ENCODE results near the gene MYO1F.
"Not testable (repeated sequence)": the region's sequence is repeated elsewhere in the genome, so short reads cannot be mapped to it uniquely, and the experiment has no call there.

The MYO1F gene

DNA sequence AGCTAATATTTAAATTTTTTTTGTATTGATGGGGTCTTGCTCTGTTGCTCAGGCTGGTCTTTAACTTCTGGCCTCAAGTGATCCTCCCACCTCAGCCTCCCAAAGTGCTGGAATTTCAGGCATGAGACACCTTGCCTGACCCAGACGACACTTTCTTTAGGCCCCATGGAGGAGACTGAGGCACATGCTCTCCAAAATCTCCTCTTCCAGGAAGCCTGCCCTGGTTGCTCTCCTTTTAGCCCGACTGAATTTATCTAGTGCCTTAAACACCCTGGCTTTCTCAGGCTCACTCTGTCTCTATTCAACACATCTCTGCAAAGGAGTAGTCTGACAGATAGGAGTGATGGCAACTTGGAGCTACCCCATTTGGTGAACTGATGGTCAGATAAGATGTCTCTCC is 18.9 kb downstream of the MYO1F start:
- TF ChIP-seq, protein P1, sequence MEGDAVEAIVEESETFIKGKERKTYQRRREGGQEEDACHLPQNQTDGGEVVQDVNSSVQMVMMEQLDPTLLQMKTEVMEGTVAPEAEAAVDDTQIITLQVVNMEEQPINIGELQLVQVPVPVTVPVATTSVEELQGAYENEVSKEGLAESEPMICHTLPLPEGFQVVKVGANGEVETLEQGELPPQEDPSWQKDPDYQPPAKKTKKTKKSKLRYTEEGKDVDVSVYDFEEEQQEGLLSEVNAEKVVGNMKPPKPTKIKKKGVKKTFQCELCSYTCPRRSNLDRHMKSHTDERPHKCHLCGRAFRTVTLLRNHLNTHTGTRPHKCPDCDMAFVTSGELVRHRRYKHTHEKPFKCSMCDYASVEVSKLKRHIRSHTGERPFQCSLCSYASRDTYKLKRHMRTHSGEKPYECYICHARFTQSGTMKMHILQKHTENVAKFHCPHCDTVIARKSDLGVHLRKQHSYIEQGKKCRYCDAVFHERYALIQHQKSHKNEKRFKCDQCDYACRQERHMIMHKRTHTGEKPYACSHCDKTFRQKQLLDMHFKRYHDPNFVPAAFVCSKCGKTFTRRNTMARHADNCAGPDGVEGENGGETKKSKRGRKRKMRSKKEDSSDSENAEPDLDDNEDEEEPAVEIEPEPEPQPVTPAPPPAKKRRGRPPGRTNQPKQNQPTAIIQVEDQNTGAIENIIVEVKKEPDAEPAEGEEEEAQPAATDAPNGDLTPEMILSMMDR (IDR thresholded peaks at IDR 0.05; ENCODE audit: low read length) = no peak
- TF ChIP-seq EZH2 (IDR thresholded peaks at IDR 0.05; ENCODE audit: borderline replicate concordance, low read length) = no peak
- H3K79me2 ChIP-seq (ENCODE audit: insufficient read depth, low read length) = no peaks in the 10 kb centered on the region
- no peaks in the 10 kb centered on the region for H3K4me1 ChIP-seq (ENCODE audit: insufficient read depth, low read length, severe bottlenecking)
- H3K4me3 ChIP-seq (ENCODE audit: low read depth, low read length, poor library complexity, severe bottlenecking) = no peak overlapping the region
- no peaks in the 10 kb centered on the region for H3K36me3 ChIP-seq (ENCODE audit: insufficient read depth, low read length)
- H3K27ac ChIP-seq (ENCODE audit: low read depth, low read length, poor library complexity, severe bottlenecking) = no peak overlapping the region
- no peaks in the 10 kb centered on the region for H4K20me1 ChIP-seq (ENCODE audit: insufficient read depth, low read length)
- H2AFZ ChIP-seq (ENCODE audit: low read length) = no peak overlapping the region
- H3K27me3 ChIP-seq (ENCODE audit: insufficient read depth, low read length) = peaks cover 3% of the 10 kb centered on the region; the same call in 1 of the 2 replicates
- no peak overlapping the region for H3K4me2 ChIP-seq (ENCODE audit: low read length)
- H3K9me2 ChIP-seq (ENCODE audit: low read depth, low read length) = no peaks in the 10 kb centered on the region
- no peak overlapping the region for H3K9ac ChIP-seq (ENCODE audit: low read length)
- H3K9me3 ChIP-seq (ENCODE audit: low read length) = no peaks in the 10 kb centered on the region
- H3F3A ChIP-seq (ENCODE audit: insufficient read depth, low read length) = no peaks in the 10 kb centered on the region

DNA sequence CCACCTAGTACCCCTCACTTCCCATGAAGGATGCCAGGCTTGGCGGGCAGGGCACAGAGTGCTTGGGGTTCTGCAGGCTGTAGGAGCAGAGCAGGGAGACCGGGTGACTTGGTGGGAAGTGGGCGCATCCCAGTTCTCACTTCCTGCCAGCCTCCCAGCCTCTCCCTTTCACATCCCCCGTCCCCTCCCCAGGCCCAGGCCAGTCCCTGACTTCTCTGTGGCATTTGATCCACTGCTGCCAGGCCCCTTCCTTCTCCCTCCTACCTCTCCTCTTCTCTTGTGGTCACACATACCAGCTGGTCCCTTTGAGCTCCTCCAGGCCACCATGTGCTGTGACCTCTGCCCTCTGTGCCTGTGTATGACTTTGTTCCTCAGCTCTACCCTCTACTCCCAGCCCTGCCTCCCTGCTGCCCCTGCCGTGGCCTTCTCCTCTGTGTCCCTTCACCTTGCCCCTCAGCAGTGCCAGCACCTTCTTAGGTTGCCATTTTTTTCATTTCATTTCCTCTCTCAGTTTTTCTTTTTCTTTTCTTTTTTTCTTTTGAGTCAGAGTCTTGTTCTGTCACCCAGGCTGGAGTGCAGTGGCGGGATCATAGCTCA is 19.5 kb downstream of the MYO1F start:
- no peaks in the 10 kb centered on the region for H4K20me1 ChIP-seq (ENCODE audit: insufficient read depth, low read length)
- peaks cover 3% of the 10 kb centered on the region for H3K27me3 ChIP-seq (ENCODE audit: insufficient read depth, low read length)
- H3K9me3 ChIP-seq (ENCODE audit: low read length) = no peaks in the 10 kb centered on the region
- H3K4me2 ChIP-seq (ENCODE audit: low read length) = no peak overlapping the region
- no peak overlapping the region for H2AFZ ChIP-seq (ENCODE audit: low read length)
- no peak for TF ChIP-seq EZH2 (IDR thresholded peaks at IDR 0.05; ENCODE audit: borderline replicate concordance, low read length)
- TF ChIP-seq, protein P1 (IDR thresholded peaks at IDR 0.05; ENCODE audit: low read length) = no peak
- no peaks in the 10 kb centered on the region for H3K9me2 ChIP-seq (ENCODE audit: low read depth, low read length)
- no peaks in the 10 kb centered on the region for H3F3A ChIP-seq (ENCODE audit: insufficient read depth, low read length)
- no peak overlapping the region for H3K27ac ChIP-seq (ENCODE audit: low read depth, low read length, poor library complexity, severe bottlenecking)
- no peaks in the 10 kb centered on the region for H3K79me2 ChIP-seq (ENCODE audit: insufficient read depth, low read length)
- no peaks in the 10 kb centered on the region for H3K36me3 ChIP-seq (ENCODE audit: insufficient read depth, low read length)
- H3K4me1 ChIP-seq (ENCODE audit: insufficient read depth, low read length, severe bottlenecking) = no peaks in the 10 kb centered on the region
- H3K4me3 ChIP-seq (ENCODE audit: low read depth, low read length, poor library complexity, severe bottlenecking) = no peak overlapping the region
- no peak overlapping the region for H3K9ac ChIP-seq (ENCODE audit: low read length)

DNA sequence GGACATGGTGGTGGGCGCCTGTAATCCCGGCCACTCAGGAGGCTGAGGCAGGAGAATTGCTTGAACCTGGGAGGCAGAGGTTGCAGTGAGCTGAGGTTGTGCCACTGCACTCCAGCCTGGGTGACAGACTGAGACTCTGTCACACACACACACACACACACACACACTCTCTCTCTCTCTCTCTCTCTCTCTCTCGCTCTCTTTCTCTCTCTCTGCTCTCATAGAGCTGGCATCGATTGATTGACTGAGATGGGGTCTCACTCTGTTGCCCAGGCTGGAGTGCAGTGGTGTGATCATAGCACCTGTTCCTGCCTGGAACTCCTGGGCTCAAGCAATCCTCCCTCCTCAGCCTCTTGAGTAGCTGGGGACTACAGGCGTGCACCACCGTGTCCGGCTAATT is 23.5 kb downstream of the MYO1F start:
- H3K27me3 ChIP-seq (ENCODE audit: insufficient read depth, low read length); H3K4me3 ChIP-seq (ENCODE audit: low read depth, low read length, poor library complexity, severe bottlenecking); H3K27ac ChIP-seq (ENCODE audit: low read depth, low read length, poor library complexity, severe bottlenecking); H3F3A ChIP-seq (ENCODE audit: insufficient read depth, low read length); H3K79me2 ChIP-seq (ENCODE audit: insufficient read depth, low read length); H3K36me3 ChIP-seq (ENCODE audit: insufficient read depth, low read length); H4K20me1 ChIP-seq (ENCODE audit: insufficient read depth, low read length); H2AFZ ChIP-seq (ENCODE audit: low read length); H3K4me1 ChIP-seq (ENCODE audit: insufficient read depth, low read length, severe bottlenecking); H3K9me2 ChIP-seq (ENCODE audit: low read depth, low read length); H3K9me3 ChIP-seq (ENCODE audit: low read length); H3K4me2 ChIP-seq (ENCODE audit: low read length); H3K9ac ChIP-seq (ENCODE audit: low read length): not testable (repeated sequence)

DNA sequence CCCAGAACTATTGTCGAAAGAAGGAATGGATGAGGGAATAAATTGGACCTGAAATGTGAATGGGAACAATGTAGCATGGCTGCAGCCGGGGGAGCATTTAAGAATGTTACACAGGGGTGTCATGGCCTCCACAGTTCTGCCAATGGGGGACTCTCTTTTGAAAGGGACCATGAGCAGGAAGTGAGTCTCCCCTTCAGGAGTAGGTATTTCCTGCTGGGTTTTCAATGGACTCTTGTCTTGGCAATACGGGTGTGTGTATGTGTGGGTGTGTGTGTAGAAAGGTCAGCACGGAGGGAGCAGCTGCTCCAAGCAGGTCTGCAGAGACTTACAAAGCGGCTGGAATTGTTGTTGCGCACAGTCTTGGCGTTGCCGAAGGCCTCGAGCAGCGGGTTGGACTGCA is 24.4 kb downstream of the MYO1F start:
- Histone ChIP-seq H4K20me1 (ENCODE audit: insufficient read depth, low read length) (no peaks in the 10 kb centered on the region), H3K27ac (ENCODE audit: low read depth, low read length, poor library complexity, severe bottlenecking) (no peak overlapping the region)

More for the DNA sequence above, 24.4 kb downstream of the MYO1F start:
- no peak overlapping the region for H3K9ac ChIP-seq (ENCODE audit: low read length)
- no peak for TF ChIP-seq EZH2 (IDR thresholded peaks at IDR 0.05; ENCODE audit: borderline replicate concordance, low read length)
- TF ChIP-seq, protein P1 (IDR thresholded peaks at IDR 0.05; ENCODE audit: low read length) = no peak
- H3K4me3 ChIP-seq (ENCODE audit: low read depth, low read length, poor library complexity, severe bottlenecking) = no peak overlapping the region
- no peak overlapping the region for H2AFZ ChIP-seq (ENCODE audit: low read length)
- no peaks in the 10 kb centered on the region for H3K9me2 ChIP-seq (ENCODE audit: low read depth, low read length)
- H3K4me2 ChIP-seq (ENCODE audit: low read length) = no peak overlapping the region
- no peaks in the 10 kb centered on the region for H3K4me1 ChIP-seq (ENCODE audit: insufficient read depth, low read length, severe bottlenecking)
- H3K36me3 ChIP-seq (ENCODE audit: insufficient read depth, low read length) = no peaks in the 10 kb centered on the region
- H3K79me2 ChIP-seq (ENCODE audit: insufficient read depth, low read length) = no peaks in the 10 kb centered on the region
- no peaks in the 10 kb centered on the region for H3K9me3 ChIP-seq (ENCODE audit: low read length)
- H3F3A ChIP-seq (ENCODE audit: insufficient read depth, low read length) = no peaks in the 10 kb centered on the region
- H3K27me3 ChIP-seq (ENCODE audit: insufficient read depth, low read length) = peaks cover 7% of the 10 kb centered on the region

Measured in OCI-LY1 (cell line).